Nephron (organoid): Measurements from ENCODE around the gene ABCF3.
"Not testable (repeated sequence)": the region's sequence is repeated elsewhere in the genome, so short reads cannot be mapped to it uniquely, and the experiment has no call there.

ENCODE experiments used
- H3K27ac Mint-ChIP-seq, 3 experiments: 2 replicates each; pipeline ENCODE4 v1.8.0; 2020; ENCODE audit warnings: mixed read lengths in 3 of 3, mild to moderate bottlenecking in 2 of 3, moderate library complexity in 1 of 3
- H3K27me3 Mint-ChIP-seq: 2 replicates; pipeline ENCODE4 v1.8.0; 2021; ENCODE audit warnings: low read depth, mild to moderate bottlenecking, moderate library complexity, mixed read lengths
- H3K36me3 Mint-ChIP-seq: 2 replicates; pipeline ENCODE4 v1.8.0; 2020; ENCODE audit warnings: low read depth, mixed read lengths
- H3K4me1 Mint-ChIP-seq: 2 replicates; pipeline ENCODE4 v1.8.0; 2020; ENCODE audit warnings: mixed read lengths
- H3K4me3 Mint-ChIP-seq, 3 experiments: 2 replicates each; pipeline ENCODE4 v1.8.0; 2020; ENCODE audit warnings: mild to moderate bottlenecking in 3 of 3, mixed read lengths in 3 of 3, moderate library complexity in 2 of 3
- H3K9me3 Mint-ChIP-seq: 2 replicates; pipeline ENCODE4 v1.8.0; 2020; ENCODE audit warnings: mixed read lengths
- TF ChIP-seq, protein P1 (sequence below), 3 experiments: fragments of 200-600 bp; sonication (generic); IDR thresholded peaks; one replicate each; pipeline ENCODE4 v1.5.0; 2021; ENCODE audit warnings: antibody characterized with exemption in 3 of 3; ENCODE audit not compliant: unreplicated experiment in 3 of 3

ABCF3 gene

DNA sequence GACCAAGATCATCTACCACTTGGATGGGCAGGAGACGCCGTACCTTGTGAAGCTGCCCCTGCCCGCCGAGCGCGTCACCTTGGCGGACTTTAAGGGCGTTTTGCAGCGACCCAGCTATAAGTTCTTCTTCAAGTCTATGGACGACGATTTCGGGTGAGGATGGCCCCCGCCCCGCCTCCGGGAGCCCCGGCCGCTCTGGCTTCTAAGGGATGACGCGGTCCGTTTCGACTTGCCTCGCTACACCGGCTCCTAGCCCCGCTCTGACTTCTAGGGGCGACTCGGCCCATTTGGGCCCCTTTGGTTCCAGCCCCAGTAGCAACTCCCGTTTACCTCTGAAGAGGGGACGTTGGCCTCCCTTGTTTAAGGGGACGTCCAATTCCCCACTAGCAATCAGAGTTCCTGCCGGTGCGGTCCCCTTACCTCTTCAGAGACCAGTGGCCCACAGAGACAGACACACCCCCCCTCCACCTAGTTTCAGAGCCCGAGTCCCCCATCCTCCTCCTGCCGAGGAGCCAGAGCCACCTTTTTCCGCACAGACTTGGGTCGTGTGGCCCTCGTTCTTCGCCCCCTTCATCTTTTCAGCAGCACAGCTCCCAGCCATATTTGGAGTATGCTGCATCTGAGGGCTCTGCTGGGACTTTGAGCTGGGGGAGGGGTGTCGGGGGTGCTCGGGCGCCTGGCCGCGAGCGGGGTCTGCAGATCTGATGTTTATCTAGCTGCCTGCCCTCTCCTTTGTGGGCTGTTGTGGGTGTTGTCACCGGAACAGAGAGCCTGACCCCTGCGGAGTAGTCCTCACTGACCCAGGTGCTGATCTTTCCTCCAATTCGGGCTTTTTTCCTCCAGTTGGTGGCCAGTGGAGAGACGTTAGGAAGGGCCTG, 30.1 kb upstream of the ABCF3 start:
- H3K27me3 Mint-ChIP-seq, result no peaks in the 10 kb centered on the region
- peak overlapping the region; percentile 94 to 99 (median 98) for H3K27ac Mint-ChIP-seq
- peak overlapping the region; percentile 94 to 100 (median 99) for H3K4me3 Mint-ChIP-seq
- peaks cover 46% of the 10 kb centered on the region for H3K4me1 Mint-ChIP-seq
- TF ChIP-seq, protein P1, sequence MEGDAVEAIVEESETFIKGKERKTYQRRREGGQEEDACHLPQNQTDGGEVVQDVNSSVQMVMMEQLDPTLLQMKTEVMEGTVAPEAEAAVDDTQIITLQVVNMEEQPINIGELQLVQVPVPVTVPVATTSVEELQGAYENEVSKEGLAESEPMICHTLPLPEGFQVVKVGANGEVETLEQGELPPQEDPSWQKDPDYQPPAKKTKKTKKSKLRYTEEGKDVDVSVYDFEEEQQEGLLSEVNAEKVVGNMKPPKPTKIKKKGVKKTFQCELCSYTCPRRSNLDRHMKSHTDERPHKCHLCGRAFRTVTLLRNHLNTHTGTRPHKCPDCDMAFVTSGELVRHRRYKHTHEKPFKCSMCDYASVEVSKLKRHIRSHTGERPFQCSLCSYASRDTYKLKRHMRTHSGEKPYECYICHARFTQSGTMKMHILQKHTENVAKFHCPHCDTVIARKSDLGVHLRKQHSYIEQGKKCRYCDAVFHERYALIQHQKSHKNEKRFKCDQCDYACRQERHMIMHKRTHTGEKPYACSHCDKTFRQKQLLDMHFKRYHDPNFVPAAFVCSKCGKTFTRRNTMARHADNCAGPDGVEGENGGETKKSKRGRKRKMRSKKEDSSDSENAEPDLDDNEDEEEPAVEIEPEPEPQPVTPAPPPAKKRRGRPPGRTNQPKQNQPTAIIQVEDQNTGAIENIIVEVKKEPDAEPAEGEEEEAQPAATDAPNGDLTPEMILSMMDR (IDR thresholded peaks at IDR 0.05; ENCODE audit: unreplicated experiment in 3 of 3), result no peak
- peaks cover 9% of the 10 kb centered on the region for H3K36me3 Mint-ChIP-seq
- H3K9me3 Mint-ChIP-seq, result no peaks in the 10 kb centered on the region

DNA sequence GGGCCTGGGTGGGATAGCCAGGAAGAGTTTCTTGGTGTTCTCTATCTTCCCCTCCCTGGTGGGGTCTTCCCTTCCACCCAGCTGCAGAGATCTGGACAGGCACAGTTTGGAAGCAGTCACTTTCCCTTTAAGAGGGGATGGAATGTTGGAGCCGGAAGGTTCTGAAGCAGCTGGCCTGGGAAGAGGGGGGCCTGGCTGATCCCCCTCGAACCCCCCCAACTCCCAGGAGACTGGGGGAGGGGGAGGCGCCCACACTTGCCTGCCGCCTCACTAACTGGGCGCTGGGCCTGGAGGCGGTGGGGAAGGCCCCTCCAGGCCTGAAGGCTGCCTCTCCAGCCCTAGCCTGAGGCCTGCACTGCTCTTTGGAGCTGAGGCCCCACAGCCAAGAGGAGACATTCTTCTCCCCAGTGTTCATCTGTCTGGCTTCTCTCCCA, 29.5 kb upstream of the ABCF3 start:
- peaks cover 52% of the 10 kb centered on the region for H3K4me1 Mint-ChIP-seq
- no peaks in the 10 kb centered on the region for H3K27me3 Mint-ChIP-seq
- H3K36me3 Mint-ChIP-seq, result peaks cover 11% of the 10 kb centered on the region
- peak overlapping the region; percentile 94 to 100 (median 99) for H3K4me3 Mint-ChIP-seq
- TF ChIP-seq, protein P1 (IDR thresholded peaks at IDR 0.05; ENCODE audit: unreplicated experiment in 3 of 3), result no peak
- no peaks in the 10 kb centered on the region for H3K9me3 Mint-ChIP-seq
- H3K27ac Mint-ChIP-seq, result peak overlapping the region; percentile 94 to 99 (median 98)

DNA sequence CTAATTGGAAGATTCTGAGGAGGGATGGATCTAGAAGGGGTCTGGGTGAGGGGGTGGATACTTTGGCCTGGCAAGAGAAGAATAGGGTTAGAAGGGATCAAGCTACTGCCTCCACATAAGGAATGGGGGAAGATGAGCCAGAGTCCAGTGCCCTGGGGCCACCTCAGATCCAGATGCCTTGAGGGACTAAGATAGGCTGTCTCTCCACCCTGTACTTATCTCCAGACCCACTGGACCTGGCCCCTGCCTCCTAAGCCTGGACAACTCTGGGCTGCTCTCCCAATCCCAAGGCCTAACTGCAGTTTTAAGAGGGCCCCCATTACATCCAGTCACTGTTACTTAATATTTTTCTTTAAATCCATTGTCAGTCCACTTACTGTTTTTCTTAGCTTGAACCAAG, 28.8 kb upstream of the ABCF3 start:
- TF ChIP-seq, protein P1 (IDR thresholded peaks at IDR 0.05; ENCODE audit: unreplicated experiment in 3 of 3), result no peak
- Mint-ChIP-seq H3K27me3 (no peaks in the 10 kb centered on the region), H3K4me1 (peaks cover 55% of the 10 kb centered on the region), H3K36me3 (peaks cover 13% of the 10 kb centered on the region), H3K4me3 (peak overlapping the region; percentile 94 to 100 (median 99)), H3K27ac (peak overlapping the region; percentile 94 to 99 (median 98)), H3K9me3 (no peaks in the 10 kb centered on the region)

DNA sequence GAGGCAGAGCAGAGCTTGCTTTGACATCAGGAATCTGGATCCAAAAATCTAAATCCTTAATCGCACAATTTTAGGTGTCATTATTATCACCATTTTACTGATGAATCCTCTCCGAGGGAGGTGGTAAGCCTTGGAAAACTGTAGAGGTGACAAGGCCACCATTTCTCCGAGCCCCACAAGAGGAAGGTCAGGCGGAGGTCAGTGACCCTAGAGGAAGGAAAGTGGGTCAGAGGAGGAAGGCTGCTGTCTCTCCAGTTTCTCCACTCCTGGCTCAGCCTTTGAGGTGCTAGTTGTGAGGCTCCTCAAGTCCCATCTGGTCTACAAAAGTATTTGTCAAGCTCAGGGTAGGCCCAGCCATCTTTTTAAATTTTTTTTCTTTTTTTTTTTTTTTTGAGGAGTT, 27.6 kb upstream of the ABCF3 start:
- Mint-ChIP-seq H3K4me3 (peak overlapping the region in 2 of 3 experiments; percentile 30 to 100), H3K27me3 (no peaks in the 10 kb centered on the region), H3K36me3 (peaks cover 22% of the 10 kb centered on the region), H3K4me1 (peaks cover 47% of the 10 kb centered on the region), H3K9me3 (no peaks in the 10 kb centered on the region), H3K27ac (peak overlapping the region; percentile 22 to 94 (median 59))
- TF ChIP-seq, protein P1 (IDR thresholded peaks at IDR 0.05; ENCODE audit: unreplicated experiment in 3 of 3), result no peak

DNA sequence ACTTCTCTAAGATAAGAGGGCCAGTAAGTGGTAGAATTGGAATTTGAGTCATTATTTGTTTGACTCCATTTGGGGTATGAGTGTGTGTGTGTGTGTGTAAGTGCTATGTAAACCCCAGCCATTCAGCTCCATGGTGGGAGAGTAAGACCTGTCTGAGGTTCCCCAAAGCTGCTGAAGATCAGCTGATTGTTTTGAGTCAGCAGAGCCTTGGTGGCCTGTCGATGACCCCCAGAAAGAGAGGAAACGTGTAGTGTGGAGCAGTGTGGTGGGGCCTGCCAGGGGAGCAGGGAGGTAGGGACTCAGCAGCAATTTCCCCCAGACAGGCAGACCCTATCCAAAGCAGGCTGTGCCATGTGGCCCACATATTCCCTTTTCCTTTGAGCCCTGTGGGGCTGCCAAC, 25.5 kb upstream of the ABCF3 start:
- Mint-ChIP-seq H3K4me1 (peaks cover 38% of the 10 kb centered on the region), H3K4me3 (peak overlapping the region; percentile 5 to 45 (median 36)), H3K36me3 (peaks cover 39% of the 10 kb centered on the region), H3K27me3 (no peaks in the 10 kb centered on the region), H3K9me3 (no peaks in the 10 kb centered on the region), H3K27ac (peak overlapping the region; percentile 58 to 84 (median 81))
- TF ChIP-seq, protein P1 (IDR thresholded peaks at IDR 0.05; ENCODE audit: unreplicated experiment in 3 of 3), result no peak

DNA sequence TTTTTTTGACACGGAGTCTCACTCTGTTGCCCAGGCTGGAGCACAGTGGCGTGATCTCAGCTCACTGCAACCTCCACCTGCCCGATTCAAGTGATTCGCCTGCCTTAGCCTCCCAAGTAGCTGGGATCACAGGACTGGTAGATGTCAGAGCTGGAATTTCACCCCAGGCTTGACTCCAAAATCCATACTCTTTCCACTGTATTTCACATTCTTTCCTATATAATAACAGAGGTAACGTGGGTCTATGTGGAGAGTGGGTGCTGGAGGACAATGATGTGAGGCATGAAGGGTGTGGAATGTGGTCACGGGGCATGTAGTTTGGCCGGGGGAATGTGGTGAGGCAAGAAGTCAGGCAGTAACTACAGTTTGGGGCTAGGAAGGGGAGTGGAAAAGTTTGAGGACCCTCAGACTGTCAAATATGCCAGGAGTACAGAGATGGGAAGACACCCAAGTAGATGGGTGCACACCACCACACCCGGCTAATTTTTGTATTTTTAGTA, 23.4 kb upstream of the ABCF3 start:
- not testable (repeated sequence) for H3K27me3 Mint-ChIP-seq, H3K27ac Mint-ChIP-seq, H3K9me3 Mint-ChIP-seq, H3K4me3 Mint-ChIP-seq
- Mint-ChIP-seq H3K4me1 (peaks cover 29% of the 10 kb centered on the region), H3K36me3 (peaks cover 59% of the 10 kb centered on the region)
